HepG2 (cell line): ENCODE measurements around the gene SMIM29. TPM values are rescaled to one million over a fixed set of nuclear protein-coding genes. Genes with fewer than 3 reads are reported as not detected.

Source experiments
- ATAC-seq: fragments of 200-7000 bp; cut with Tn5 transposase; 3 replicates; pipeline ENCODE4 v1.9.1; 2020; ENCODE audit warnings: mild to moderate bottlenecking, moderate library complexity
- BruUV-seq: library from RNA; stranded (reverse); fragments of 400-500 nt; replicated peaks from 2 replicates; lab custom pipeline; 2021; lab: Mats Ljungman, UMichigan
- CTCF ChIA-PET: fragments of 300-600 bp; formaldehyde crosslinking; extraction: SDS; loops from one replicate; lab custom pipeline; 2021; ENCODE audit warnings: low total read pairs, inconsistent platforms, low intra/inter-chr PET ratio; lab: Yijun Ruan, JAX
- POLR2A ChIA-PET: fragments of 350-600 bp; sonication (Branson Sonifier 250); formaldehyde crosslinking; loops from one replicate; lab custom pipeline; 2020; ENCODE audit warnings: antibody characterized with exemption, inconsistent platforms; lab: Yijun Ruan, JAX
- DNase-seq: peaks from one replicate; pipeline ENCODE4 v3.0.0-alpha.2; 2015; ENCODE audit warnings: low spot score
- FAIRE-seq: peaks from 3 replicates; lab custom pipeline; 2011; peaks lifted over from hg19 to GRCh38; lab: Jason Lieb, UNC
- H2AFZ ChIP-seq: one replicate; pipeline ENCODE4 v1.6.1; 2011; ENCODE audit warnings: low read length, inconsistent platforms
- H3K27ac ChIP-seq: fragments of 300-600 bp; 3 replicates; pipeline ENCODE4 v1.8.0; 2011; ENCODE audit warnings: mixed run types, mild to moderate bottlenecking, mixed read lengths, low read length, inconsistent platforms; ENCODE audit not compliant: insufficient read depth; ENCODE audit errors: extremely low read length
- H3K27me3 ChIP-seq, 2 experiments: fragments of 200-600 bp in 1 of 2; 2 replicates in 1 of 2; 3 replicates in 1 of 2; pipeline versions ENCODE4 v1.6.0 to v1.8.0; 2011; ENCODE audit warnings: low read length in 2 of 2, mild to moderate bottlenecking in 2 of 2, moderate library complexity in 2 of 2, inconsistent platforms in 1 of 2; ENCODE audit not compliant: insufficient read depth in 2 of 2, control insufficient read depth in 1 of 2
- H3K36me3 ChIP-seq, 2 experiments: fragments of 200-600 bp in 1 of 2; replicated peaks in 1 of 2; 2 replicates in 1 of 2; 3 replicates in 1 of 2; pipeline versions ENCODE4 v1.5.1 to v1.8.0; 2011; ENCODE audit warnings: low read length in 2 of 2, inconsistent platforms in 1 of 2; ENCODE audit not compliant: insufficient read depth in 2 of 2, control insufficient read depth in 1 of 2
- H3K4me1 ChIP-seq: 2 replicates; pipeline ENCODE4 v1.5.1; 2012; ENCODE audit warnings: low read length, inconsistent platforms; ENCODE audit not compliant: insufficient read depth
- H3K4me2 ChIP-seq: 2 replicates; pipeline ENCODE4 v1.6.0; 2011; ENCODE audit warnings: low read depth, low read length, inconsistent platforms
- H3K4me3 ChIP-seq, 3 experiments: fragments of 200-600 bp in 1 of 3; sonication (generic), shearing (Covaris generic) in 1 of 3; replicated peaks in 1 of 3; 2 replicates each; pipeline ENCODE4 v1.5.1; 2011 to 2016; ENCODE audit warnings: low read length in 3 of 3, inconsistent platforms in 2 of 3, low read depth in 2 of 3, mild to moderate bottlenecking in 2 of 3, control low read depth in 1 of 3, mixed read lengths in 1 of 3; ENCODE audit not compliant: insufficient read depth in 1 of 3
- H3K79me2 ChIP-seq: one replicate; pipeline ENCODE4 v1.6.1; 2011; ENCODE audit warnings: low read length, inconsistent platforms; ENCODE audit not compliant: insufficient read depth
- H3K9ac ChIP-seq: 2 replicates; pipeline ENCODE4 v1.6.0; 2011; ENCODE audit warnings: mild to moderate bottlenecking, low read depth, low read length, inconsistent platforms; ENCODE audit not compliant: insufficient read depth
- H3K9me3 ChIP-seq: 2 replicates; pipeline ENCODE4 v1.5.1; 2012; ENCODE audit warnings: mild to moderate bottlenecking, low read length
- H4K20me1 ChIP-seq: 2 replicates; pipeline ENCODE4 v1.6.0; 2011; ENCODE audit warnings: inconsistent platforms, mild to moderate bottlenecking, low read length, moderate library complexity; ENCODE audit not compliant: insufficient read depth
- ESRRA ChIP-seq: sonication (generic); formaldehyde crosslinking; IDR thresholded peaks from 2 replicates; pipeline ENCODE4 v1.5.1; 2020; ENCODE audit warnings: mild to moderate bottlenecking, low read depth, missing genetic modification reagents
- FOXO1 ChIP-seq: sonication (generic); formaldehyde crosslinking; IDR thresholded peaks from 2 replicates; pipeline ENCODE4 v1.4.0; 2020; ENCODE audit warnings: missing genetic modification reagents
- GABPB1 ChIP-seq: IDR thresholded peaks from 2 replicates; pipeline ENCODE4 v1.6.1; 2016; ENCODE audit warnings: mild to moderate bottlenecking, missing genetic modification reagents, moderate library complexity, missing compliant biosample characterization
- HDAC2 ChIP-seq: sonication (generic); formaldehyde crosslinking; IDR thresholded peaks from 2 replicates; pipeline ENCODE4 v1.4.0; 2020; ENCODE audit warnings: missing genetic modification reagents
- KDM2A ChIP-seq: sonication (generic); formaldehyde crosslinking; IDR thresholded peaks from 2 replicates; pipeline ENCODE4 v1.4.0; 2020; ENCODE audit warnings: low read depth, missing genetic modification reagents, borderline replicate concordance
- KMT2A ChIP-seq: sonication (generic); formaldehyde crosslinking; IDR thresholded peaks from 2 replicates; pipeline ENCODE4 v1.4.0; 2020; ENCODE audit warnings: missing genetic modification reagents
- NONO ChIP-seq, 2 experiments: fragments of 450-650 bp in 1 of 2; sonication (generic) in 1 of 2; formaldehyde crosslinking in 1 of 2; IDR thresholded peaks in 1 of 2; conservative IDR thresholded peaks in 1 of 2; 2 replicates each; pipeline versions ENCODE4 v1.6.1 to v1.8.0; 2017 to 2022; ENCODE audit warnings: mild to moderate bottlenecking in 1 of 2, missing genetic modification reagents in 1 of 2, moderate library complexity in 1 of 2
- PAWR ChIP-seq: sonication (generic); formaldehyde crosslinking; IDR thresholded peaks from 2 replicates; pipeline ENCODE4 v1.4.0; 2020; ENCODE audit warnings: missing genetic modification reagents, mild to moderate bottlenecking, borderline replicate concordance
- POLR2A ChIP-seq, 2 experiments: IDR thresholded peaks; 2 replicates each; pipeline ENCODE4 v1.6.1; 2011; ENCODE audit warnings: low read depth in 2 of 2, low read length in 2 of 2, mild to moderate bottlenecking in 1 of 2, moderate library complexity in 1 of 2; ENCODE audit not compliant: insufficient read depth in 1 of 2
- REXO4 ChIP-seq: sonication (generic); formaldehyde crosslinking; IDR thresholded peaks from 2 replicates; pipeline ENCODE4 v1.8.0; 2022; ENCODE audit warnings: missing genetic modification reagents, mild to moderate bottlenecking, borderline replicate concordance
- SMC3 ChIP-seq: IDR thresholded peaks from 2 replicates; pipeline ENCODE4 v1.6.1; 2011; ENCODE audit warnings: low read length, improper control_type of control experiment
- ZNF224 ChIP-seq: sonication (generic); formaldehyde crosslinking; IDR thresholded peaks from 2 replicates; pipeline ENCODE4 v1.5.0; 2020; ENCODE audit warnings: mild to moderate bottlenecking, missing genetic modification reagents
- ZNF891 ChIP-seq: sonication (generic); formaldehyde crosslinking; IDR thresholded peaks from 2 replicates; pipeline ENCODE4 v1.5.0; 2020; ENCODE audit warnings: mild to moderate bottlenecking, missing genetic modification reagents
- WGBS: methylation state at CpG from one replicate; pipeline ENCODE4 v1.1.6; 2017; ENCODE audit warnings: low lambda C conversion rate; 5-methylcytosine and 5-hydroxymethylcytosine counted together
- in situ Hi-C: cut with HindIII; loops from 2 replicates; pipeline ENCODE4 v1.10.0; 2017; ENCODE audit warnings: low pct_unique_long_range_greater_than_20kb; ENCODE audit not compliant: extremely low pct_ligation_motif_present
- intact Hi-C: fragments of 100-400 bp; cut with micrococcal nuclease; formaldehyde crosslinking; loops from one replicate; pipeline ENCODE4 v1.10.0; 2022; ENCODE audit not compliant: unreplicated experiment
- polyA plus RNA-seq, 8 experiments: library from polyadenylated mRNA; depleted of rRNA in 3 of 8; stranded (reverse) in 7 of 8; unstranded in 1 of 8; fragments of >200 nt; fragmentation: Illumina TruSeq in 4 of 8; extraction: Trizol in 4 of 8; gene quantifications; 2 replicates each; pipeline versions ENCODE4 v1.2.1 to v1.2.3, GENCODE V29; 2011 to 2016; ENCODE audit warnings: low read depth in 4 of 8, missing spikeins in 1 of 8, mixed read lengths in 1 of 8; ENCODE audit not compliant: insufficient read depth in 1 of 8
- total RNA-seq, 5 experiments: library from RNA; depleted of rRNA; stranded (reverse); fragments of >200 nt; fragmentation: Illumina TruSeq; extraction: Trizol; gene quantifications; 2 replicates each; pipeline ENCODE4 v1.2.3, GENCODE V29; 2016; ENCODE audit warnings: low read depth in 1 of 5
- TF ChIP-seq, protein P1 (sequence below): sonication (generic); formaldehyde crosslinking; IDR thresholded peaks from 2 replicates; pipeline ENCODE4 v1.5.0; 2020; ENCODE audit warnings: missing genetic modification reagents
- TF ChIP-seq, protein P2 (sequence below): sonication (generic); formaldehyde crosslinking; IDR thresholded peaks from 2 replicates; pipeline ENCODE4 v1.5.1; 2020; ENCODE audit warnings: mild to moderate bottlenecking, missing genetic modification reagents, moderate library complexity
- TF ChIP-seq, protein P3 (sequence below): sonication (generic); formaldehyde crosslinking; IDR thresholded peaks from 2 replicates; pipeline ENCODE4 v1.4.0; 2020; ENCODE audit warnings: missing genetic modification reagents

SMIM29 gene
- total and polyA plus RNA-seq, 2 of the 13 experiments (the other 11 are each of a cell fraction or from before 2014, with no cell fraction given) = 8.8 to 15.3 TPM

DNA sequence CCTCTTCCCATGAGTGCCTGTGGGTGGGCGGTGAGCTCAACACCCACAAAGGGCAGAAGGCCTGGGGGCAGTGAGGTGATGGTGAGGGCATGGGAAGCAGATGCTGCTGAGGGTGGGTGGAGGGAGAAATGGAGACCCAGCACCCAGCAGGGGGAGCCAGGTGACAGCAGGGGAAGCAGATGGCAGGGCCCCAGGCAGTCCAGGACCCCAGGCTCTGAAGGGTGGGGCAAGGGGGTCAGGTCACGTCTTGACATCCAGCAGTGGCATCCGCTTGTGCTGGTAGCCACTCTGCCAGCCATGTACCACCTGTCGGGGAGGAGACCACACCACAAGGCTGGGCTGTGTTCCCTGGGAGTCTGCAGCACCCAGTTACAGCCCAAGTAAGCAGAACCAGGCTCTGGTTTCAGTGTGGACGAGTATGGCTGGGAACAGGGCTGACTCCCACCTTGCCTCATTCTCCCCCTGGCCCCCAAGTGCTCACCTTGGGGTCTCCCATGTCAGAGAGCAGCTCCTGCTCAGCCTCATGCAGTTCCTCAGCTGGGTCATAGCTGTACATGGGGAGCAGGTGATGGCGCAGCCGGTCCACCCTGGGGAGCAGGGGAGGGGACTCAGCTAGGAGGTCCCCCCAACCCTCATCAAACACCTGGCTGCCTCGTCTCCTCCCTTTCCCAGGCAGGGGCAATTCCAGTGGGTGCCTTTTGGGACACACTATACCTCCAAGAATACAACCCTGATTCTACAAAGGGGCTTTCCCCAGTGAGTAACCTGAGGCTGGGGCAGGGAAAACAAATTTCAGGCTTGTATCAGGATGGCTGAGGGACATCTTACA is 2.0 kb downstream of the SMIM29 start:
- DNase-seq (peak; percentile 49), FAIRE-seq (peak; percentile 37), ATAC-seq (peak; percentile 35)
- in situ Hi-C loops = loop anchor here (5.0 to 25.0 kb wide), 2 partner anchors 171 to 366 kb away; no protein-coding TSS in a partner anchor
- Histone ChIP-seq H3K4me2 (no peak overlapping the region), H2AFZ (no peak overlapping the region), H3K27ac (no peak overlapping the region), H3K79me2 (no peaks in the 10 kb centered on the region), H3K36me3 (peaks cover 15 to 29% of the 10 kb centered on the region in 2 experiments; a peak in 4 of 5 replicates), H3K27me3 (no peaks in the 10 kb centered on the region), H4K20me1 (0 out of 2 replicates have a peak, but pooled peaks cover 4% of the 10 kb centered on the region), H3K4me3 (no peak overlapping the region), H3K9ac (no peak overlapping the region), H3K4me1 (peaks cover 56% of the 10 kb centered on the region), H3K9me3 (no peaks in the 10 kb centered on the region)
- POLR2A ChIA-PET = interaction anchor here (5.9 kb wide), 1 partner anchor 170 kb away, joined by 100 read pairs; no protein-coding TSS in a partner anchor
- WGBS = 73% methylated on average over 2 of the region's 8 CpGs
- intact Hi-C loops = loop anchor here (5.0 kb wide), 1 partner anchor 361 kb away; no protein-coding TSS in a partner anchor
- no TSS peak for BruUV-seq
- CTCF ChIA-PET = interaction anchor here (0.7 kb wide), 1 partner anchor 168 kb away, joined by 3 read pairs; no protein-coding TSS in a partner anchor
- TF ChIP-seq ESRRA (CRISPR knock-in tag) = 0 out of 2 replicates have a peak, but pooled peaks have one; percentile 21
- TF ChIP-seq, protein P1, sequence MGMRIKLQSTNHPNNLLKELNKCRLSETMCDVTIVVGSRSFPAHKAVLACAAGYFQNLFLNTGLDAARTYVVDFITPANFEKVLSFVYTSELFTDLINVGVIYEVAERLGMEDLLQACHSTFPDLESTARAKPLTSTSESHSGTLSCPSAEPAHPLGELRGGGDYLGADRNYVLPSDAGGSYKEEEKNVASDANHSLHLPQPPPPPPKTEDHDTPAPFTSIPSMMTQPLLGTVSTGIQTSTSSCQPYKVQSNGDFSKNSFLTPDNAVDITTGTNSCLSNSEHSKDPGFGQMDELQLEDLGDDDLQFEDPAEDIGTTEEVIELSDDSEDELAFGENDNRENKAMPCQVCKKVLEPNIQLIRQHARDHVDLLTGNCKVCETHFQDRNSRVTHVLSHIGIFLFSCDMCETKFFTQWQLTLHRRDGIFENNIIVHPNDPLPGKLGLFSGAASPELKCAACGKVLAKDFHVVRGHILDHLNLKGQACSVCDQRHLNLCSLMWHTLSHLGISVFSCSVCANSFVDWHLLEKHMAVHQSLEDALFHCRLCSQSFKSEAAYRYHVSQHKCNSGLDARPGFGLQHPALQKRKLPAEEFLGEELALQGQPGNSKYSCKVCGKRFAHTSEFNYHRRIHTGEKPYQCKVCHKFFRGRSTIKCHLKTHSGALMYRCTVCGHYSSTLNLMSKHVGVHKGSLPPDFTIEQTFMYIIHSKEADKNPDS (CRISPR knock-in tag) = no peak
- no peak for TF ChIP-seq REXO4 (CRISPR knock-in tag)
- TF ChIP-seq SMC3 = peak; percentile 16; the same call in 1 of the 2 replicates
- peak; percentile 39; the same call in 1 of the 2 replicates for TF ChIP-seq GABPB1 (CRISPR knock-in tag)
- TF ChIP-seq KMT2A (CRISPR knock-in tag) = no peak
- TF ChIP-seq KDM2A = peak; percentile 72
- TF ChIP-seq ZNF891 (CRISPR knock-in tag) = peak; percentile 65; the same call in 1 of the 2 replicates
- TF ChIP-seq POLR2A (IDR thresholded peaks at IDR 0.05; ENCODE audit: insufficient read depth in 1 of 2, low read depth in 2 of 2, low read length in 2 of 2) = peak; percentile 40 to 52; a peak in 3 of 4 replicates
- TF ChIP-seq, protein P2, sequence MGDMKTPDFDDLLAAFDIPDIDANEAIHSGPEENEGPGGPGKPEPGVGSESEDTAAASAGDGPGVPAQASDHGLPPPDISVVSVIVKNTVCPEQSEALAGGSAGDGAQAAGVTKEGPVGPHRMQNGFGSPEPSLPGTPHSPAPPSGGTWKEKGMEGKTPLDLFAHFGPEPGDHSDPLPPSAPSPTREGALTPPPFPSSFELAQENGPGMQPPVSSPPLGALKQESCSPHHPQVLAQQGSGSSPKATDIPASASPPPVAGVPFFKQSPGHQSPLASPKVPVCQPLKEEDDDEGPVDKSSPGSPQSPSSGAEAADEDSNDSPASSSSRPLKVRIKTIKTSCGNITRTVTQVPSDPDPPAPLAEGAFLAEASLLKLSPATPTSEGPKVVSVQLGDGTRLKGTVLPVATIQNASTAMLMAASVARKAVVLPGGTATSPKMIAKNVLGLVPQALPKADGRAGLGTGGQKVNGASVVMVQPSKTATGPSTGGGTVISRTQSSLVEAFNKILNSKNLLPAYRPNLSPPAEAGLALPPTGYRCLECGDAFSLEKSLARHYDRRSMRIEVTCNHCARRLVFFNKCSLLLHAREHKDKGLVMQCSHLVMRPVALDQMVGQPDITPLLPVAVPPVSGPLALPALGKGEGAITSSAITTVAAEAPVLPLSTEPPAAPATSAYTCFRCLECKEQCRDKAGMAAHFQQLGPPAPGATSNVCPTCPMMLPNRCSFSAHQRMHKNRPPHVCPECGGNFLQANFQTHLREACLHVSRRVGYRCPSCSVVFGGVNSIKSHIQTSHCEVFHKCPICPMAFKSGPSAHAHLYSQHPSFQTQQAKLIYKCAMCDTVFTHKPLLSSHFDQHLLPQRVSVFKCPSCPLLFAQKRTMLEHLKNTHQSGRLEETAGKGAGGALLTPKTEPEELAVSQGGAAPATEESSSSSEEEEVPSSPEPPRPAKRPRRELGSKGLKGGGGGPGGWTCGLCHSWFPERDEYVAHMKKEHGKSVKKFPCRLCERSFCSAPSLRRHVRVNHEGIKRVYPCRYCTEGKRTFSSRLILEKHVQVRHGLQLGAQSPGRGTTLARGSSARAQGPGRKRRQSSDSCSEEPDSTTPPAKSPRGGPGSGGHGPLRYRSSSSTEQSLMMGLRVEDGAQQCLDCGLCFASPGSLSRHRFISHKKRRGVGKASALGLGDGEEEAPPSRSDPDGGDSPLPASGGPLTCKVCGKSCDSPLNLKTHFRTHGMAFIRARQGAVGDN (CRISPR knock-in tag) = peak; percentile 62
- TF ChIP-seq HDAC2 = 0 out of 2 replicates have a peak, but pooled peaks have one; percentile 34
- 0 out of 2 replicates have a peak, but pooled peaks have one; percentile 56 for TF ChIP-seq PAWR (CRISPR knock-in tag)
- TF ChIP-seq NONO (IDR thresholded peaks at IDR 0.05) = no peak
- TF ChIP-seq NONO (CRISPR knock-in tag; conservative IDR thresholded peaks at IDR 0.05) = no peak
- TF ChIP-seq ZNF224 (CRISPR knock-in tag) = no peak
- 0 out of 2 replicates have a peak, but pooled peaks have one; percentile 9 for TF ChIP-seq FOXO1 (CRISPR knock-in tag)
- TF ChIP-seq, protein P3, sequence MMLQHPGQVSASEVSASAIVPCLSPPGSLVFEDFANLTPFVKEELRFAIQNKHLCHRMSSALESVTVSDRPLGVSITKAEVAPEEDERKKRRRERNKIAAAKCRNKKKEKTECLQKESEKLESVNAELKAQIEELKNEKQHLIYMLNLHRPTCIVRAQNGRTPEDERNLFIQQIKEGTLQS (CRISPR knock-in tag) = peak; percentile 41; the same call in 1 of the 2 replicates
